Activated CD8-positive, alpha-beta T cell treated with anti-CD3 and anti-CD28 coated beads, Interleukin-2, amount 10 ng/mL, durations not matched to agents 7 days and 5 days (primary cell): ENCODE results near the gene KIF2A. TPM values are rescaled to one million over a fixed set of nuclear protein-coding genes. Genes with fewer than 3 reads are reported as not detected.
A peak's percentile ranks its signal among the peaks of the same experiment; 100 is the strongest.

Source experiments
- ATAC-seq: fragments of 150-1000 bp; cut with Tn5 transposase; one replicate; pipeline ENCODE4 v1.10.0; 2021; ENCODE audit warnings: moderate library complexity
- CTCF ChIA-PET: fragments of 350-600 bp; sonication (Branson Sonifier 250); formaldehyde crosslinking; loops from one replicate; lab custom pipeline; 2021; ENCODE audit warnings: antibody characterized with exemption; lab: Charles Lee
- POLR2A ChIA-PET: fragments of 350-600 bp; sonication (Branson Sonifier 250); formaldehyde crosslinking; loops from one replicate; lab custom pipeline; 2021; ENCODE audit warnings: antibody characterized with exemption; lab: Charles Lee
- DNase-seq: peaks from one replicate; pipeline ENCODE4 v3.0.0-alpha.2; 2020
- H3K27ac Mint-ChIP-seq: one replicate; pipeline ENCODE4 v1.8.0; 2021; ENCODE audit warnings: mild to moderate bottlenecking, mixed read lengths
- H3K27me3 Mint-ChIP-seq: one replicate; pipeline ENCODE4 v1.8.0; 2021; ENCODE audit warnings: low read depth, mixed read lengths
- H3K36me3 Mint-ChIP-seq: one replicate; pipeline ENCODE4 v1.8.0; 2021; ENCODE audit warnings: low read depth, mixed read lengths
- H3K4me1 Mint-ChIP-seq: one replicate; pipeline ENCODE4 v1.8.0; 2021; ENCODE audit warnings: low read depth, mixed read lengths
- H3K4me3 Mint-ChIP-seq: one replicate; pipeline ENCODE4 v1.8.0; 2021; ENCODE audit warnings: mild to moderate bottlenecking, mixed read lengths
- H3K9me3 Mint-ChIP-seq: one replicate; pipeline ENCODE4 v1.8.0; 2022; ENCODE audit warnings: mixed read lengths; ENCODE audit not compliant: insufficient read depth
- total RNA-seq, 2 experiments: library from RNA; stranded (reverse); gene quantifications; one replicate each; pipeline ENCODE4 v1.2.3, GENCODE V29; 2021

The KIF2A gene
- 100 to 1,000 TPM; 149 to 151 TPM for total RNA-seq

DNA sequence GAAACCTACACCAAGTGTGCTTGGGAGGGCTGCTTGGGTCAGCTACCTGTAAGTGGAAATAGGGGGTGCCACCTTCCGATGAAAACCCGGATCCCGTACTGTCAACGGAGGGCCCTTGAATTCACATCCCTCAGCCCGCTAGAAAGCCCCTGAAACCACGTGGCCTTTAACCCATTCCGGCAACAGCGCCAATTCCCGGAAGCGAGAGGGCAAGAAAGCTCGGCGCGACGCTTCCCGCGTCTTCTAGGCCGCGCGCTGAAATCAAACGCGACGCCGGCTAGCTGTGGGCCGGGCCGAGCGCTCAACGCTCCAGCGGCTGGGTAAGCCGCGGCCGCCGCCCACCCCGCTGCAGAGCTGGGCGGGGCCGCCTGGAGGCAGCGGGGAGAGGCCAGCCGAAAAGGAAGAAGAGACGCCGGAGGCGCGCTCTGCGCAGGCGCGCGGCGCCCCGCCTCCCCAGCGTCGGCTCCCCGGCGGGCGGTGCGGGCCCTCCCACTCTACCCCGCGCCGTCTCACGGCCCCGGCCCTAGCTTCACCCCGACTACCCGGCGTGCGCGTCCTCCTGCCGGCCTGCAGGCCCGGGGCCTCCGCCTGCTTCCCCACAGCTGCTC is at the start of gene KIF2A:
KIF2A (plus strand) TSS at position 492 of the 608 bp plus-strand sequence. CDS start 267 bp downstream, outside the sequence.
- Mint-ChIP-seq H3K27me3 (no peaks in the 10 kb centered on the region), H3K4me3 (peak within 1 kb of the TSS; percentile 100), H3K27ac (peak within 1 kb of the TSS; percentile 100), H3K4me1 (peaks cover 48% of the 10 kb centered on the region), H3K9me3 (no peaks in the 10 kb centered on the region), H3K36me3 (peaks cover 40% of the 10 kb centered on the region)
- DNase-seq (peak; percentile 97), ATAC-seq (peak; percentile 91)
- POLR2A ChIA-PET, result interaction anchor here (0.6 to 2.1 kb wide), 22 partner anchors 9 to 107 kb away, joined by 3 to 22 read pairs (median 4); partner anchors contain the start of genes DIMT1 and IPO11
- CTCF ChIA-PET, result interaction anchor here (0.8 to 2.4 kb wide), 15 partner anchors 9 to 99 kb away, joined by 3 to 18 read pairs (median 4); partner anchors contain the start of gene DIMT1

DNA sequence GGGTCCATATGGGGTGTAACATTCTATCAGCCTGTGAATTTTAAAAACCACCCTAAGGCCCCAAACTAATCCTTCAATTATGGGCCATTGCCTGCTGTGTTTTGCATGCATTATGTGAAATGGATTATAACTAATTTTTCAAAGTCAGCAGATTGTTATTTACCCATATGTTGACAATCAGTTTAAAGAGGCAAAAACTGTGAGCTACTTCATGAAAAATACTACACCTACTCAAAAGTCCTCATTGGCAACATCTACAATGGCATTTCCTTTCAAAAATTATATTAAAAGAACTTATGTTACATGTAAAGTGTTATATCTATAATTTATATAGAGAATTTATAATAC is 49.0 kb upstream of the KIF2A start:
- peak overlapping the region; percentile 97 for H3K27ac Mint-ChIP-seq
- H3K27me3 Mint-ChIP-seq, result no peaks in the 10 kb centered on the region

DNA sequence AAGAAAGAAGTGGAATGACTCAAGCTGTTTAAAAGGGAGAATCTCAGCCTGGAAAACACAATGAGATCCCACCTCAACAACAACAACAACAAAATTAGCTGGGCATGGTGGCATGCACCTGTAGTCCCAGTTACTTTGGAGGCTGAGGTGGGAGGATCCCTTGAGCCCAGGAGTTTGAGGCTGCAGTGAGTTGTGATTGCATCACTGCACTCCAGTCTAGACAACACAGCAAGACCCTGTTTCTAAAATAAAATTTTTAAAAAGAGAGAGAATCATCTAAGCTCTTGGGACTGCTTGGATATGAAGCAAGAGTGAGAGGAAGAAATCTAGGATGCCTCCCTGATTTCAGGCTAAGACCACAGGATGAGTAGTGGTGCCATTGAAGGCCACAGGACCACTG is 47.4 kb upstream of the KIF2A start:
- no peaks in the 10 kb centered on the region for H3K9me3 Mint-ChIP-seq
- ChIA-PET POLR2A (interaction anchor here (0.8 kb wide), 1 partner anchor 27 kb away, joined by 4 read pairs; no protein-coding TSS in a partner anchor), CTCF (interaction anchor here (1.1 to 1.3 kb wide), 2 partner anchors 10 to 34 kb away, joined by 3 to 5 read pairs; no protein-coding TSS in a partner anchor)
- H3K36me3 Mint-ChIP-seq, result peaks cover 19% of the 10 kb centered on the region
- ATAC-seq, result no peak
- no peak overlapping the region for H3K27ac Mint-ChIP-seq
- DNase-seq, result no peak
- H3K4me3 Mint-ChIP-seq, result no peak overlapping the region
- H3K4me1 Mint-ChIP-seq, result peaks cover 63% of the 10 kb centered on the region
- H3K27me3 Mint-ChIP-seq, result no peaks in the 10 kb centered on the region

More for the DNA sequence above, 49.0 kb upstream of the KIF2A start:
- ChIA-PET POLR2A (interaction anchor here (1.0 to 1.4 kb wide), 3 partner anchors 28 to 49 kb away, joined by 3 to 6 read pairs (median 4); partner anchors contain the start of gene KIF2A), CTCF (interaction anchor here (1.1 to 1.2 kb wide), 2 partner anchors 28 to 32 kb away, joined by 4 read pairs; no protein-coding TSS in a partner anchor)
- peaks cover 27% of the 10 kb centered on the region for H3K36me3 Mint-ChIP-seq
- ATAC-seq (no peak), DNase-seq (no peak)
- H3K4me1 Mint-ChIP-seq, result peaks cover 62% of the 10 kb centered on the region
- H3K4me3 Mint-ChIP-seq, result peak overlapping the region; percentile 21
- H3K9me3 Mint-ChIP-seq, result peaks cover 10% of the 10 kb centered on the region

DNA sequence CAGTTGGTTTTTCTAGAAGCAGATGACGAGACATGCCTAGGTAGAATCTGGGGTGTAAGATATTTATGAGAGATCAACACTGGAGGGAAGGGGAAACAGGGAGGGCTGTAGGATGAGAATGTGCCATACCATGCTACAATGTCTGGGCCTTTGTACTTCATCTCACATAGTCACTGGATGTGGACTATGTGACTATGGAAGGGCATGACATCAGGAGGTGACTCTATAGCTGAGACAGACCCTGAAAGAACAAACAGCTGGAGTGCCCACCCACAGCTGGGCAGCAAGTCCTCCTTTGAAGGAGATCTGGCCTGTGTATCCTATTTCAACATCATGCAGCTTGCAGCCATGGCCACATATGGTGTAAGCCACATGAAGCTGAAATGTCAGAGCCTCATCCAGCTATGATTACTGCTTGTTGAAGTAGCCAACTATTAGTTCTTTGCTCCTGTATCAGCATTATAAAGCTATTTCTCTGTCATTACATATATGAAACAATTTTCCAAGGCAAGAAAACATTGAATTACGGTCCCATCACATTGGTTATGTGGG is 46.2 kb upstream of the KIF2A start:
- ChIA-PET CTCF (interaction anchor here (0.6 to 1.3 kb wide), 6 partner anchors 8 to 35 kb away, joined by 3 to 10 read pairs (median 4); no protein-coding TSS in a partner anchor), POLR2A (interaction anchor here (0.8 to 1.0 kb wide), 3 partner anchors 26 to 144 kb away, joined by 3 to 4 read pairs (median 3); partner anchors contain the start of gene DIMT1)
- ATAC-seq (no peak), DNase-seq (no peak)
- no peak overlapping the region for H3K4me3 Mint-ChIP-seq
- H3K27ac Mint-ChIP-seq, result no peak overlapping the region
- peaks cover 16% of the 10 kb centered on the region for H3K36me3 Mint-ChIP-seq
- H3K27me3 Mint-ChIP-seq, result no peaks in the 10 kb centered on the region
- H3K9me3 Mint-ChIP-seq, result no peaks in the 10 kb centered on the region
- peaks cover 65% of the 10 kb centered on the region for H3K4me1 Mint-ChIP-seq

DNA sequence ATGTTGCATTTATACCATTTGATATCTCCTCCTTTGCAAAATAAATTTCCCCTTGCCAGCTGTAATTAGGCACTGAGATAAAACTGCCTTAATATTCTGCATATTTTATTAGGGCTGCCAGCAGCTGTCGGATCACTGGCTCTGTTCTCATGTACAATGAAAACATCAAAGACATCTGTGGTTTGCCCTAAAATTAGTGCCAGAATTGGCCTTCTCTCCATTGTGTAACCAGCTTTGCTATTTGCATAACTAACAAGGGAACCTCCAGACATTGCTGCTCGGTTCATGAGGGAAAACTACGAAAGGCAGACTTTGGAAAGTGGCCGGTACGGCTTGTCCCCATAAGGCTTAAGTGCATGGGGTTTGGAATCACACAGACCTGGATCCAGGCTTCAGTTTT is 45.5 kb upstream of the KIF2A start:
- H3K4me1 Mint-ChIP-seq, result peaks cover 65% of the 10 kb centered on the region

DNA sequence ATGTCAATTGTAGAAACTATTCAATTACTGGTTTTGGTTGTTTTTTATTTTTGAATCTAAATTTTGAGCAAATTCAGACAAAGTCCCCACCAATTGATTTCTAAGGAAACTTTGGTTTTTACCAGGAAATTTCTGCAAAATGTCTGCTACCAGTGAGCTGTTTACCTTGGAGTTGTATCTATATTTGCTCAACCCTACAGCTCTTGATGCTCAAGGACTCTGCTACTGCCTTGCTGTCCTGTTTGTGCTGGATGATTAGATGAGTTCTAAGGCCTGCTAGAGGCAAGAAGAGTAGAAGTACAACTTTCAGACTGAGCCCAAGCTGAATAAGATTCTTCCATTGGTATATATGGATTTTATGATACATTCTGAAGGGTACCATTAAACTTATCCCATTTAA is 42.6 kb upstream of the KIF2A start:
- Mint-ChIP-seq H3K4me1 (peaks cover 59% of the 10 kb centered on the region), H3K9me3 (no peaks in the 10 kb centered on the region), H3K27me3 (no peaks in the 10 kb centered on the region), H3K36me3 (peaks cover 16% of the 10 kb centered on the region), H3K4me3 (no peak overlapping the region), H3K27ac (no peak overlapping the region)
- ATAC-seq (no peak), DNase-seq (no peak)
- POLR2A ChIA-PET, result interaction anchor here (1.4 kb wide), 1 partner anchor 43 kb away, joined by 5 read pairs; the partner anchor contains the start of gene KIF2A
- CTCF ChIA-PET, result interaction anchor here (1.3 kb wide), 1 partner anchor 22 kb away, joined by 4 read pairs; no protein-coding TSS in a partner anchor

More for the DNA sequence above, 45.5 kb upstream of the KIF2A start:
- Mint-ChIP-seq H3K9me3 (no peaks in the 10 kb centered on the region), H3K36me3 (peaks cover 16% of the 10 kb centered on the region), H3K27me3 (no peaks in the 10 kb centered on the region), H3K27ac (no peak overlapping the region), H3K4me3 (no peak overlapping the region)
- POLR2A ChIA-PET, result interaction anchor here (1.0 kb wide), 1 partner anchor 143 kb away, joined by 3 read pairs; the partner anchor contains the start of gene DIMT1
- DNase-seq (no peak), ATAC-seq (no peak)
- CTCF ChIA-PET, result interaction anchor here (0.9 to 1.3 kb wide), 4 partner anchors 24 to 36 kb away, joined by 3 to 10 read pairs (median 4); no protein-coding TSS in a partner anchor

DNA sequence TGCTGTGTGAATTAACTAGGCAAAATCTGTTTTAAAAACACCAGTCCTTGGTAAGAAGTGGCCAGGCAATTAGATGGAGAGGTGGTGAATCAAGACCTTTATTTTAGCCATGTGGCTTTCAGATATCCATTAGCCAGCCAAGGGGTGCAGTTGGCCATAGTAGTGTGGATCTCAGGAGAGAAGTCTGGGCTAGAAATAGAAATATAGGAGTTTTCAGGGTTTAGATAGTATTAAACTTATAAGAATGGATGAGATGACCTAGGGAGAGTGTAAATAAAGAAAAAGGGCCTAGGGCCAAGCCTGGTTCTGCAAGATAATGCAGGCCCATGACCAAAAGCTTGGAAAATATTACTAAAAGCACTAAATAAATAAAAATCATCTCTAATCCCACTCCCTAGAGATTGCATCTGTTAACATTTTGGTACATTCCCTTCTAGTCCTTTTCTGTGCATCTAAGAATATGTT is 40.3 kb upstream of the KIF2A start:
- H3K9me3 Mint-ChIP-seq, result no peaks in the 10 kb centered on the region

DNA sequence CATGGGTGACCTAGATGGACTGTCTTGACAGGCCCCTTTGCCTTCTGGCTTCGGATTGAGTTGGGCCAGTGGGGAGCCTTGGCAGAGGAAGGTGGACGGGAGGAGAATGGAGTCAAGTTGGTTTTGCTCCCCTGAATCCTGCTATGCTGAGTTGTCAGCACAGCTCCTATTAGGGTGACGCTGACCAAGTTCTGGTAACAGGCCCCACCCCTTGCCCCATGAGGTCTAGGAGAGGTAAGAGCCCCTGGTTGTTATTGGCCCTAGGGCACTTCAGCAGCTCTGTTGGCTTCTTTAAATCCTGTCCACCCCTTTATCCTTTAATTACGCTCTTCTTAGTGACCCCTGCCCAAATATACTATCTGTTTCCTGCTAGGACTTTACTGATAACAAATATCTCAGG is 39.4 kb upstream of the KIF2A start:
- DNase-seq (no peak), ATAC-seq (no peak)
- Mint-ChIP-seq H3K27ac (no peak overlapping the region), H3K9me3 (no peaks in the 10 kb centered on the region), H3K4me1 (peaks cover 49% of the 10 kb centered on the region), H3K36me3 (peaks cover 7% of the 10 kb centered on the region), H3K4me3 (no peak overlapping the region), H3K27me3 (no peaks in the 10 kb centered on the region)
- ChIA-PET CTCF (no interaction called here), POLR2A (no interaction called here)

More for the DNA sequence above, 40.3 kb upstream of the KIF2A start:
- CTCF ChIA-PET, result no interaction called here
- POLR2A ChIA-PET, result no interaction called here
- H3K36me3 Mint-ChIP-seq, result peaks cover 9% of the 10 kb centered on the region
- no peaks in the 10 kb centered on the region for H3K27me3 Mint-ChIP-seq
- H3K27ac Mint-ChIP-seq, result no peak overlapping the region
- H3K4me3 Mint-ChIP-seq, result no peak overlapping the region
- H3K4me1 Mint-ChIP-seq, result peaks cover 53% of the 10 kb centered on the region
- no peak for DNase-seq
- no peak for ATAC-seq

DNA sequence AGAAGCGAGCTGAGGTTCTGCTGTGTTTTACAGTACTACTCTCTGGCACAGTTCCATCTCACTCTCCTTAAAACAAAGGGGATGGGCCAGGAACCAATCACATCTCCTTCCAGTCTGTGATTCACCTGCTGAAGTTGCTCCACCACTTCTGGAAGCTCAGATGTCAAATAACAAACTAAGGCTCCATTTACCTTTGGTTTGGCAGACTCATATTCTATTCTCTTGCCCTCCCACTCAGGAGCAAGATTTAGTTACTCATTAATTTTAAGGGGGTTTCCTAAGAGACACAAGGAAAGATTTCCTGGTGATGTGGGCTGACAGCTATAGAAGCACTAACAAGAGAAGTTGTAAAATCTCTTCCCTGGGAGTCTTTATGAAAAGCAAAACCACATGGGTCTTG is 37.8 kb upstream of the KIF2A start:
- Mint-ChIP-seq H3K27me3 (no peaks in the 10 kb centered on the region), H3K4me1 (peaks cover 49% of the 10 kb centered on the region), H3K4me3 (no peak overlapping the region), H3K27ac (no peak overlapping the region), H3K9me3 (peaks cover 5% of the 10 kb centered on the region), H3K36me3 (peaks cover 13% of the 10 kb centered on the region)
- DNase-seq, result no peak
- ATAC-seq, result no peak
- CTCF ChIA-PET, result interaction anchor here (0.8 to 1.0 kb wide), 3 partner anchors 9 to 61 kb away, joined by 3 to 4 read pairs (median 3); no protein-coding TSS in a partner anchor
- POLR2A ChIA-PET, result interaction anchor here (1.1 to 1.4 kb wide), 2 partner anchors 37 to 40 kb away, joined by 4 read pairs; partner anchors contain the start of gene KIF2A

DNA sequence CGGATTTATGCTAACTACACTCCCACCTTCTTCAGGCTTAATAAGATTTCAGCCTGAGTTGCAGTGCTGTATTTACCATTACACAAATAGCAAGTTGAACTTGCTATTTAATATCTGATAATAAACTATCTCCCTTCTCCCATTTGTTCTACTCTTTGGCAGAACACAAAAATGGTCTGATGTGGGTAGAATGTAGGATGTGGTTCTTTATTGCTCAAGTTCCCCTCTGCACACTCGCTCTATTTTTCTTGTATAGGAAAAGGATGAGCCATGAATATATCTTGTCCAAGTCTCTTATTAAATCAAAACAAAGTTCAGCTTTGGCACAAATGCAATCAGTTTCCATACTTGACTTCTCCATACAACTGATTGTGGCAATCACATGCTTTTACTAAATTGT is 37.2 kb upstream of the KIF2A start:
- Mint-ChIP-seq H3K36me3 (peaks cover 13% of the 10 kb centered on the region), H3K9me3 (peaks cover 5% of the 10 kb centered on the region), H3K27me3 (no peaks in the 10 kb centered on the region), H3K4me3 (no peak overlapping the region), H3K27ac (no peak overlapping the region), H3K4me1 (peaks cover 44% of the 10 kb centered on the region)
- peak; percentile 70 for ATAC-seq
- DNase-seq, result no peak
- CTCF ChIA-PET, result interaction anchor here (1.2 kb wide), 1 partner anchor 16 kb away, joined by 3 read pairs; no protein-coding TSS in a partner anchor
- POLR2A ChIA-PET, result interaction anchor here (1.1 to 1.4 kb wide), 2 partner anchors 37 to 39 kb away, joined by 4 read pairs; partner anchors contain the start of gene KIF2A

DNA sequence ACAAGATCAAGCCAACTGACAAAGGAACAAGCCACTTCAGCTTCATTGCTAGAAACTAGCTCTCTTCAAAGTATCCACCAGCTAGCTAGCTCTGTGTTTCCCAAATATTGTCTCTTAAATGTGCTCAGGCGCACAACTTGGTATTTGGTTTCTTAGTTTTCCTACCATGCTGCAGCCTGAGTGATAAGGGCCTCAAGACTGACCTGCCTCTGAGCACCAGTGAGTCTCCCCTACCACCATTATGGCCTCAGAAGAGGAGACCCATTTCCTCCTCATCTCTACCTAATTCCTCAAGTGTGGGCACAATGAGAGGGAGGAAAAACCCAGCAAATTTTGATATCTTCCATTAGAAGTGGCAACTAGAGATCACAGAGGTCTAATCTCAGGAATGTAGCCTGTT is 34.6 kb upstream of the KIF2A start:
- ChIA-PET POLR2A (no interaction called here), CTCF (no interaction called here)
- no peaks in the 10 kb centered on the region for H3K27me3 Mint-ChIP-seq
- ATAC-seq (no peak), DNase-seq (no peak)
- peaks cover 13% of the 10 kb centered on the region for H3K36me3 Mint-ChIP-seq
- no peak overlapping the region for H3K27ac Mint-ChIP-seq
- peaks cover 29% of the 10 kb centered on the region for H3K4me1 Mint-ChIP-seq
- H3K4me3 Mint-ChIP-seq, result no peak overlapping the region
- peaks cover 5% of the 10 kb centered on the region for H3K9me3 Mint-ChIP-seq
